ENCODE measurements around the gene COPS7A. TPM values are rescaled to one million over a fixed set of nuclear protein-coding genes. Genes with fewer than 3 reads are reported as not detected.

COPS7A gene
- polyA plus RNA-seq, 1 donor = 63.3 TPM

DNA sequence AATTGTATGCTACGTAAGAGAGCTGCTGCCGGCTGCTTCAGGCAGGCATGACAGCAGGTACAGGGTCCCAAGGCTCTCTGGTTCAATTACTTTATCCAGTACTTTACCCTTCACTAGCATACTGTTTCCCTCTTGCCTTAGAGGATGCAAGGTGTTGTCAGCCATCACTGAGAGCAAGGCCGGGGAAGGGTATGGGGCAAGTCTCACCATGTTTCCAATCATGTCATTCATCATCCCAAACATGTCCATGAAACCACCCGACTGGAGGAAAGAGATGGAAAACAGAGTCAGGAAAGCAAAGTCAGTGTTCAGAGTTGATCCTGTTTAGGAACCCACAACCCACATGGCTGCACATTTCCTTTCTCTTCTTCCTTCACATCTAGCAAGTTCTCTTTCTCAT lies 26.7 kb downstream of the COPS7A start:
- DNase-seq (ENCODE audit: low read depth) = no peak

DNA sequence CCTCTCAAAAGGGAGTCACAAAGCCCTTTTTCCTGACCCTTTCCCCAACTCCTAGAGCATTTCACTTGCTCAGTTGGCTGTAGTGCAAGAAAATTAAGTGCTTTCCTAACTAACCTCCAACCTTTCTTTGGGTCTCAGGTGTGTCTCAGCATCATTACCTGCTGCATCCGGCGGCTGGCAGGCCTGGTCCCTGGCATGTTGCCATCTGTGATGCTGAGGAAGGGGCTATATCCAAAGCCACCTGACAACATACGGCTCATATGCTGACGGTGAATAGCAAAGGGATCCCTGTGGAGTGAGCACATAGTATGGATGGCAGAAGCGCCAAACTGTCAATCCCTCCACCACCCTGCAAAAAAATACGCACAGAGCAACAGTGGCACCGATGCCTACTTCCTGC lies 27.9 kb downstream of the COPS7A start:
- no peak for DNase-seq (ENCODE audit: low read depth)

DNA sequence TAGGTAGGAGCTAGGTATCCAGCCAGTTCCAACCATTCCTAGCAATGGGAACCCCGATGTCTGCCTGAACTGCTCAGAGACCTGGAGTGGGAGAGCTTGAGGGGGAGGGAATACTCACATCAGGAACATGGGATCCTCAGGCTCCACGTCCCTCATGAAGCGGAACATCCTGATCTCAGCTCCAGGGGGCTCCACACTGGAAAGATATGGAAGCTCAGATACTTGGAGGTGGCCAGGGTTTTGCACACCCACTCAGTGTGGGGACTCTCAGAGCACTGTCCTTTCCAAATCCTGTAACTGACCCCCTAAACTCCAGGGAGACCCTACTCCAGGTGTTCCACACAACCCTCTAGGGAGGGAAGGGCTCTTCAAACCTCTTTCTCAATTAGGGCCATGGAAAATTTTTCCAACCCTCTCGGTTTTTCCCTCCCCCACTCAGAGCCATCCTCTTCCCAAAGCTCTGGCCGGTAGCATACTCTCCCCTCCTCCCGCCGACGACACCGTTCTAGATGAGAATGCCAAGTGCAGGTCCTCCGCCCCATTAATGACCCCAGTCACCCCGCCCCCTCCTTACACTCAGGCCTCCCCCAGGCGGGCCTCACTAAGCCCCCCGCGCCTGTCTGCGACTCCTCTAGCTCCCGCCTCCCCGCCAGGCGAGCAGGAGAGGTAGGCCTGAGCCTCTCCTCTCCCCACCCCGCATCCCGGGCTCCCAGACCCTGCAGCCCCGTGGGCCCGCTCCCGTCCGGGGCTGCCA lies 28.5 kb downstream of the COPS7A start:
- no peak for DNase-seq (ENCODE audit: low read depth)

DNA sequence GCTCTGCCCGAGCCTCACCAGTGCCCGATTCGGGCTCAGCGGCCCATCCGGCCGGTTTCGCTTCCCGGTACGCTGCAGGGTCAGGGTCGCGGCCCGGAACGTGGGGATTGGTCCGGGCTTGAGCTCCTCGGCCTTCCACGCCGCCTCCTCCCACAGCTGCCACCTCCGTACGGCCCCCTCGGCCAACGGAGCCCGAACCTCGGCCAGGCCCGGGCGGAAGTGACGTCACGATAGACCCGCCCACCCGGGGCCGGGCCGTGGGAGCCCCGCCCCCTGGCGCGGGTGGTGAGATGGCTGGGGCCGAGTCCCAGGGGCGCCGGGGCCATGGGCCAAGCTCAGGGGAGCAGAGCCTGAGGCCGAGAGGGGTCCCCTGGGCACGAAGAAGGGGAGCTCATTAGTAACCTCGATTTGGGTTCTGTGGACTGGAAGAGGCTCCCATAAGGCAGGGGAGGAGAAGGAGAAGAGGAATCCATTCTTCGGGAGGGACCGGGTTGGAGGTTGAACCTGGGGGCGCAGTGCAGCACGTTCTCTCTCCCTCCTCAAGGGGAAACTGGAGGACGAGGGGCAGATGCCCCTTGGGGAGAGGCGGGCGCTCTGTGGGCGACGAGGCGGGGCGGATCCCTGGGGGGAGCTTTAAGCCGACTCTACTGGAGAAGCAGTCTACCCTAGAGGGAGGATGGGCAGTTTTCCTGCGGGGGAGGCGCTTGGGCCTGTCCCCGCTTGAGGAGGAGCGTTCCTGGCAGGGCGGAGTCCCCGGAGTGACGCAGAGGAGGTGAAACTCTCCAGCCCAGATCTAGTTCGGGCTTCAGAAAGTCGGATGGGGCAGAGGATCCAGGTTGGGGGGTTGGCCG lies 29.3 kb downstream of the COPS7A start, which contains the start of gene MLF2:
MLF2 (minus strand) TSS at position 221 of the 851 bp plus-strand sequence. CDS start 807 bp downstream, outside the sequence.
- DNase-seq (ENCODE audit: low read depth) = peak; percentile 96

DNA sequence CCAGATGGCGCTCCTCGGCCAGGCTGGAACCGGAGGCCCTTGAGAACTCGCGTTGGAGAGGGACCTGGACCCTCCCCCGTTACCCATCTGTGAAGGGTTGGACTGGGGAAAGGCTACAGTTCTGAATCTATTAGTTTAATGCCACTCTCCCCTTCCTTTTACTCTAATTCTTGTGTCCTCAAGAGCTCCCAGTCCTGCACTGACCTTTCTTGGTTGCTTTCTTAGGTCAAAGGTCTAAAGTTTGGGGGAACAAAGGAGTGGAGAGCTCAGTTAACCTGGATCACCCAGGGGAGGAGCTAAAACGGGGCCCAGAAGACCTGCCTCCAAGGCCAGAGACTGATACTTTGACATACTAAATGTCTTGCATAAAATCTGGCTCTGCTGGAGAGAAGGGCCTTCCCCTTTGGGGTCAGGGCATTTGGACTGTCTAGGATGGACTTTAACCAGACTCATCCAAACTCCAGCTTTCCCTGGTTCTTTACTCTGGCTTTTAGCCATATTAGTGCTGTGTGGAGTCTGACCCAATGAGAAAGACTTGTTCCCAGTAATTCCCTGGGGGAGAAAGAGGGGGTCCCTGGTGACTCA lies 30.0 kb downstream of the COPS7A start:
- no peak for DNase-seq (ENCODE audit: low read depth)

DNA sequence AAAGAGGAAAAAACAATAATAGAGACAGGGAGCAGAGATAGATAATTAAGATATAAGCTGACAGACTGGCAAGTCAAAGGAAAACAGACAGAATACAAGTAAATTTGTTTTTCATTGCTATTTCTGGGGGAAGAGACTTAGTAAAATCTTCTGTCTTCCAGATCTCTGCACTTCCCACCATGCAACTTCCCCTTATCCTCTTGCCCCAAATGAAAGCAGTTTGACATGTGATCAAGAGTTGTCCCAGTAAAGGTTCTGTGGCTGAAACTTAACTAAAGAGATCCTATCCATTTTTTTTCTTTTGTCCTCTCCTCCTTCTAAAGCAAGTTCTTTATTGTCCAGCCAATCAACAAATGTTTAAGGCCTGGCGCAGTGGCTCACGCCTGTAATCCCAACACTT lies 30.6 kb downstream of the COPS7A start:
- DNase-seq (ENCODE audit: low read depth) = no peak

DNA sequence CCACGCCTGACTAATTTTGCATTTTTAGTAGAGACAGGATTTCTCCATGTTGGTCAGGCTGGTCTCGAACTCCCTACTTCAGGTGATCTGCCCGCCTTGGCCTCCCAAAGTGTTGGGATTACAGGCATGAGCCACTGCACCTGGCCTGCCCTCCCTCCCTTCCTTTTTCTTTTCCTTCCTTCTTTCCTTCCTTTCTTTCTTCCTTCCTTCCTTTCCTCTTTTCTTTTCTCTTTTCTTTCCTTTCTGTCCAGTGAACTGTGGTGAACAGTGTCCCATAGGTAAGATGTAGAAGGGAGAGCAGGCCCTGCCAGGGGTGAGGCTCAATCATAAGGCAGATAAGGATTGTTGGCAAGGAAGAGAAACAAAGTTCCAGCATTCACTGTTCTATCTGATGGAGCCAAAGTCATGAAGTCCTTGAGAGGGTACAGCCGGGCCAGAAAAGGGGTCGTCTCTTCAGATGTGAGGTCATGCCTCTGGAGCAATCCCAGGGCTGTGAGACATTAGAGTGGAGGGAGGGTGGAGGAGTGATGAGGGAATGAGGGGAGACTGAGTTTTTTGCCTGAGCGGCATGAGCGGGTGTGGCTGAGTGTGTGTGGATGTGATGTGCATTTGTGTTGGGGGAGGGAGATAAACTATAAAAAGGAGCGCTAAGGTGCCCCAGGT lies 33.3 kb downstream of the COPS7A start:
- no peak for DNase-seq (ENCODE audit: low read depth)

DNA sequence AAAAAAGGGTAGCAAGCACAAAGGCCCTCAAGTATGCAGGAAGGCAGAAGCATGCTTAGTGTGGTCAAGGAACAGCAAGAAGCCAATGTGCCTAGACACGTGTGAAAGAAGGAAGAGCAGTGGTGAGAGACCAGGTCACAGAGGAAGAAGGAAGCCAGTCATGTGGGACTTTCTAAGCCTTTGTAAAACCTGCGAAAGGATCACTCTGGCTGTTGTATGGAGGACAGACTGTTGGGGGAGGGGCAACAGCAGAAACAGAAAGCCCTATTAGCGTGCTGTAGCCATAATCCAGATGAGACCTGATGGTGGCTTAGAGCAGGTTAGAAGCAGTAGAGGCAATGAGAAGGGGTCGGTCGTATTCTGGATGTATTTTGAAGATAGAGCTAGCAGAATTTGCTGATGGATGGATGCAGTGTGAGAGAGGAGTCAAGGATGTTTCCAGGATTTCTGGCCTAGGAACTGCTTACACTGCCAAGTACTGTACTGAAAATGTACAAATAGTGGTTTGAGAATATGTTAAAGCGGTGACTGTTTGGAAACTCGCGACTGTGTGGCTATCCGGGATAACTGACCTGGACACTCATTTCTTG lies 34.8 kb downstream of the COPS7A start:
- no peak for DNase-seq (ENCODE audit: low read depth)

DNA sequence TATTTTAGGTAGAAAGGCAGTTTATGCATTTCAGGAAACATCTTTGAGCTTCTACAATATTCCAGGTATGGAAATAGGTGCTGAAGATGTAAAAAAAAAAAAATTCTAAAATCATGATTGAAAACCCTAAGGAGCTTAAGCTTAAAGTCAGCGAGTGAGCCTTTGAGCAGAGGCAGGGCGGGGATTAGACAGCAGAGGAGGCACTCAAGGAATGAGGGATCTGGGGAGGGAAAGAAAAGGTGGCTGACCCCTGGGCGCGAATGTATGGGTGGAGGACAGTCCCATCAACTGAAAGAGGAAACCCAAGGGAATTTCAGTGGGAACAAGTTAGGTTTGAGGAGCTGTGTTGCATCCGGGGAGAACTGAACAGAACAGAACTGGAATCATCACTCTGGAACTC lies 35.9 kb downstream of the COPS7A start:
- no peak for DNase-seq (ENCODE audit: low read depth)

DNA sequence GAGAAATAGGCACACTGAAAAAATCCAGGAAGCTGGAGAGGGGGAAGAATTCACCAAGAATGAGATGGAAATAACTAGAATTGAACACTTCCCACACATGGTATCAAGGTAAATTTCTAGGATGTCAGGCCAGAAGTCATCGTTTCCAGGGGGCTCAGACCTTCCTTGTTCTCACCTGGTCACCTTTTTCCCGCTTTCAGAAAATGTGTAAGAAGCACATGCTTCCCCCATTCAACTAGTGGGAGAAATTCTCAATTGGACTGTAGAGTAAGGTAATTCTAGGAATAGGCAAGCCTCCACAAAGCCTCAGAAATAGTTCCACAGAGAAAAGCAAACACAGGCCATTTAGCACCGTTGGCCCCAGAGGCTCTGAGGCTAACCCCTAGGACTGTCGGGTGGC lies 39.5 kb downstream of the COPS7A start:
- DNase-seq (ENCODE audit: low read depth) = no peak

DNA sequence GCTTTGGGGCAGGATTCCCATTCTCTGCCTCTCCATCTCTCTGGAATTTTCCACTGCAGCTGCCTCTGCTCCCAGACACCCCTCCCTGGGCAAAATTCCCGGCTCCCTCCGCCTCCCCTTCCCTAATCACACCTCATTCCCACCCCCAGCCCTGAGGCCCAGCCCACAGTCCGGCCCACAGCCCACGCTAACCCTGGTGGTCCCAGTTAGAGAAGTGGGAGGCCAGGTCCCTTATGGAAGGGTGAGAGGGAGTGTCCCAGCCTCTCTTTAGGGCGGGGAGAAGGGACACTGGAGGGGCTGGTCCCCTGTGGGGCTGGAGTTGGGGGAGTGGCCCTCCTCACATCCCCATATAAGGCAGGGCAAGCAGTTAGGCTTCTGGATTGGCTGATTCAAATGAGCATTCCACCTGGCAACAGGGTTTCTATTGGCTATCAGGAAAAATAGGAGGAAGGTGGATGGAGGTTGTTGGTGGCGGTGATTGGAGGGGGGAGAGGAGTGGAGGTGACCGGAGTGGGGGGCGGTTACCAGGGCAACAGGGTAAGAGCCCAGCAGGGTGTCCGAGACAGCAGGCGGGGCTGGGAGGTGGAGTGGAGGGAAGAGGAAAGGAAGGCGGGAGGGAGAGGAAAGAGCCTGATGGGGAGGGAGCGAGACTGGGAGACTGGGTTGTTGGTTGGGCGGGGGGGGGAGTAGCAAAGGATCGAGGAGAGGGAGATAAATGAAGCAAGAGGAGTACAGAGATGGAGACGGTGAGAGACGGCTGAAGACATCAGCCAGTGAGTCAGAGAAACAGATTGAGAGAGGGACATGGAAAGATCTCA lies 40.4 kb downstream of the COPS7A start:
- peak; percentile 97 for DNase-seq (ENCODE audit: low read depth)

DNA sequence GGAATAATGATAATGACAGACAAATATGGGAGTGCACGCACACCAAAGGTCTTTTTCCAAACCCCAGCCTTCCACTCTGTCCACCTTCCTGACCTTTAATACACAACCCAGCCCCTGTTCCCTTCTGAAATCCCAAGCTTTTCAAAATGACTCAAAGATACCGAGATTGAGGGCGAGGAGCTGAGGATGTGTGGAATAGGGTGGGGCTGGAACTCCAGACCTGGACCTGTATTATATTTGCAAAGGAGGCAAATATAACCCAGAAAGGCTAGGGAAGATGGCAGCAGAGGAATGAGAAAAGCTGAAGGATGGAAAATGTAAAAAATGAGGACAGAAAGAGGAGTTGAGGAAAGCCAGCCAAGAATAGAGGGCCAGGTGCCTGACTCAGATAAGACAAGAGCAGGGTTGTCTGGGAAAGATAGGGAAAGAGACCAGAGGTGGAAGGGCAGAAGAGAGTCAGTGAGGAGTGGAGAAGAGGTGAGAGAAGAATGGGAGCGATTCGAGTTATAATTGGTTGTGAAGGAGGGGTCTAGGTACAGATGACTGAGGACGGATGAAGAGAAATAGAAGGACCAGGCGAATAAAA lies 41.3 kb downstream of the COPS7A start:
- no peak for DNase-seq (ENCODE audit: low read depth)

DNA sequence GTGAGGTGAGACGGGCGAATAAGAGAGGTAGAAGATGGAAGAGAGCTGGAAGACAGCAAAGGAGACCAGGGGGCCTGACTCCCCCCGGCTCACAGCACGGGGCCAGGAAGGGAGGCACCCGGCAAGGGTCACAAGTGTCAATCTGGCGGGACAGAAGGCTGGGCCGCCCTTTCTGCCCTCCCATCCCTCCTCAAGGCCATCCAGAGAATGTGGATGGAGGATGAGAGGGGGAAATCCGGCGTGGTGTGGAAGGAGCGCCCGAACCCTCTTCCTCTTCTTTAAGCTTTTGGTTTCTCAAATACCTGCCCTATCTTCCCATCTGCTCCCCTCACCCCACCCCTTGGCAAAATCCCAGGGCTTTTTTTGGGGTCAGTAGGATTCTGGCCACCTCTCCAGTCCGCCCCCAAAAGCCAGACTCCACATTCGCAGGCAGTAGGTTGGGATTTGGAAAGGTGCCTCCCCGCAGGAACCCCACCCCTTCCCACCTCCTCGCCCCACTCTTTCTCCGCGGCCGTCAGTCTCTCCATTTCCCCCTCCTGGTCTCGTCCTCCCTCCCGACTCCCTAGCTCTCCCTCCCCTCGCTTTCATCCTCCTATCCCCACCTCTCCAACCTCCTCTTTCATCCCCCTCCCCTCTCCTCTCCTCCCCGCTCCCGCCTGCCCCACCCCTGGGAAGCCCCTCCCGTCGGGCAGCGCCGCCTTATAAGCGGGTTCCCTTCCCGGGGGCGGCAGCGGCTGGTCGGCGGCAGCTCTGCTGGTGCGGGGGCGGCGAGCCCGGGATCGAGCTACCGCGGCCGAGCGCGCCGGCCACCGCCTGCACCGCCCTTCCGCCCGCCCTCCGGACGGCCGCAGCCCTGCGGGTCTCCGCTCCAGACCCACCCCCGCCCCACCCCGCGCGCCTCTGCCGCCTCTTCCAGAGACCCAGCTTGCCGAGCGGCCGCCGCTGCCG lies 42.1 kb downstream of the COPS7A start, which contains the start of gene PTMS:
PTMS (plus strand) TSS at position 730 of the 948 bp plus-strand sequence. CDS start 343 bp downstream, outside the sequence.
- peak; percentile 74 for DNase-seq (ENCODE audit: low read depth)

DNA sequence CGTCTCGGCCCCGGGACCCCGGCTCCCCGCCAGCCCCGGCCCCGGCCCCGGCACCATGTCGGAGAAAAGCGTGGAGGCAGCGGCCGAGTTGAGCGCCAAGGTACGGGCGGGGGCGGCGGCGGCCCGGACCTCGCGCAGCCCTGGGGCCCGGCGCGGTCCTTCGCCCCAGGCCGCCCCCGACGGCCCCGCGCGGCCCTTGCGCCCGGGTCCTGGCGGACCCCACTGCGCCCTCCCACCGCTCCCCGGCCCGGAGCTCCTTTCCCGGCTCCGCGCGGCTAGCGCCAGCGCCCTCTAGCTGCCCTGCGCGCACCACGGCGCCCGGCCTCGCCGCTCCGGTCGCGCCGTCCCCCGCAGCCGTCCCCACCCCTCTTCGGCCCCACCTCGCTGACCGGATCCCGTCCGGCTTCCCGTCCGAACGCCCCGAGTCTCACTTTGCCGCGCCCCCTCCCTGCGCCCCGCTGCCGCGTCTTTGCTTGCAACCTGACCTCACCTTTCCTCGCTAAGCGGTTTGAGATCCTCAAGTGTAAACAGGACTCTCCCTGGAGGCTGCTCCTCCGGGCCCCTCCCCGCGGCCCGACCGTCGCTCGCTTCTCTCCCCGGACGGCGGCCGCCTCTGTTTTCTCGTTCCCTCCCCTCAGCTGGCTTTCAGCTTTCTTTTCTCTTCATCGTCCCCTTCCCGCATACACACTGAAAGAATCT lies 43.0 kb downstream of the COPS7A start:
- peak; percentile 59 for DNase-seq (ENCODE audit: low read depth)

DNA sequence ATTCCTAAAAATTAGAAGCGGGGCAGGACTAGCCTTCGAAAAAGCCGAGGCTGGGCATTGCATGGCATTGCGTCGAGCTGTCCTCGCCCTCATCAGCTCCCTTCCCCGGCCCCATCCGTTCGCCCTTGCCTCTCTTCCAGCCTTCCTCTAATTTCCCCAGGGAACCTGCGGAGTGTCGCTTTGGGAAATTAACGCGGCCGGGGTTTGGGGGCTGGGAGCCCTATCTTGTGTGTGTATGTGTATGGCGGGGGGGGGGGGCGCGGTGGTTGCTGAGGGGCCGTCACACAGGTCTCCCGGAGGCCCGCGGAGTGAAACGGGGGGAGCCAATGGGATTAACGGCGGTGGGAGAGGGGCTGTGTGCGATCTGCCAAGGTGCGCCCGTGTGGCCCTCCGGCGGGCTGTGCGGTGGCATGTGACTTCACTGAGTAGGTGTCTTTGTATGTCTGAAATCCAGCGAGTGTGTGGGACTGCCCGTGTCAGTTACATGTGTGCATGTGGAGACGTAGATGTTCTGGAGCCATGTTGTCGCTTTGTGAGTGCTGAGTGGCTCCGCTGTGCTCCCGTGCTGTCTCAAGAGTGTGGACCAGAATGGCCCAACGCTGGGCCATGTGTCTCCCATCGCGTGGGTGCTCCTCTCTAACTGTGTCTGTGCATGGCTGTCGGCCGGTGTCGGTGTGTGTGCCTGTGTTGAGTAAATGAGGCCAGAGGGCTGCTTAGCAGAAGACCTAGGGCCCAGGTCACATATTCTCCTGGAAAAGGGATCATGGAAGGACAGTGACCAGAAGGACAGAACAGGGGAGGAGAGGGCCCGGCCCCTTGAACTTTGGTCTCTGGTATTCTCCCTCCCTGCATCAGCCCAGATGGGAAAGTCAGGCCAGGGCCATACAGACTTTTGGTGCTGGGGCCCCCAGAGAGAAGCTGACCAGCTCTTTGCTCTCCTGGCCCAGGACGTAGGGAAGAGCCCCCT lies 43.8 kb downstream of the COPS7A start:
- DNase-seq (ENCODE audit: low read depth) = no peak

DNA sequence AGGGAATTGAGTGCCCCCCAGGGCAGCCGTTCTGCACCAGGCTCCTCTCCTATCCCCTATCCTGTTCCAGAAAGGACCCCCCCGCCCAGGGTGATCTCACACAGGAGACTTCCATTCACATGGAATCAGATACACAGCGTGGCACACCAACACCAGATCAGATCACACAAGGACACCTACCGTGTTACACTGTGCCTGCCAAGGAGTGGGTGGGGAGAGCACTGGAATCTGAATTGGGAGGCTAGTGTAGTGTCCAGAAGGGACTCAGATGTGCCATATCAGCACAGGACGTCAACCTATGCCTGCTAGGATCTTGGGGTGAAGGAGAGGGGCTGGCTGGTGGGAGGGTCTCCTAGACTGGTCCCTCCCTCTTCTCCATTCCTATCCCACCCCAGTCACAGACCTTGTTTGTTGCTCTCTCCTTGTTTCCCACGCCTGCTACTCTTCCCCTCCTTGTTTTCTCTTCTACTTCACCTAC lies 44.6 kb downstream of the COPS7A start:
- no peak for DNase-seq (ENCODE audit: low read depth)

DNA sequence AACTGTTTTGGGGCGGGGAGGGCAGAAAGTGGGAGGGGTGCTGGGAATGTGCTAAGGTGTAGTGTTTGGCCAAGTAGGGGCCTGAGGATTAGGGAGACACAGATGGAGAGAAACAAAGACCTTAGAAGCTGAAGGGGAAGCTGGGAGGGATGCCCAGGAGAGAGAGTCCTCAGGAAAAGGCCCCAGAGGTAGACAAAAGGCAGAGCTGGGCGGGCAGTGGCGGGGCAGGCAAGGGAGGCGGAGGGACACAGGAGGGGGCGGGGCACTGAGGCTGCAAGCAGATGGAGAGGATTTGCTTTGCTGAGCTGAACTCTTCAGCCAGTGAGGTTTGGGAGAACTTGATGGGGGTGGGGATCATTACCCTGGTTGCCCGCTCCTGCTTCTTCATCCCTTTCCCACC lies 45.1 kb downstream of the COPS7A start:
- DNase-seq (ENCODE audit: low read depth) = no peak
